ENCODE data around the gene PRPF6. TPM values are rescaled to one million over a fixed set of nuclear protein-coding genes. Genes with fewer than 3 reads are reported as not detected.

The PRPF6 gene
- total RNA-seq, 2 donors from 2014 or later = 77.5 to 95.7 TPM

DNA sequence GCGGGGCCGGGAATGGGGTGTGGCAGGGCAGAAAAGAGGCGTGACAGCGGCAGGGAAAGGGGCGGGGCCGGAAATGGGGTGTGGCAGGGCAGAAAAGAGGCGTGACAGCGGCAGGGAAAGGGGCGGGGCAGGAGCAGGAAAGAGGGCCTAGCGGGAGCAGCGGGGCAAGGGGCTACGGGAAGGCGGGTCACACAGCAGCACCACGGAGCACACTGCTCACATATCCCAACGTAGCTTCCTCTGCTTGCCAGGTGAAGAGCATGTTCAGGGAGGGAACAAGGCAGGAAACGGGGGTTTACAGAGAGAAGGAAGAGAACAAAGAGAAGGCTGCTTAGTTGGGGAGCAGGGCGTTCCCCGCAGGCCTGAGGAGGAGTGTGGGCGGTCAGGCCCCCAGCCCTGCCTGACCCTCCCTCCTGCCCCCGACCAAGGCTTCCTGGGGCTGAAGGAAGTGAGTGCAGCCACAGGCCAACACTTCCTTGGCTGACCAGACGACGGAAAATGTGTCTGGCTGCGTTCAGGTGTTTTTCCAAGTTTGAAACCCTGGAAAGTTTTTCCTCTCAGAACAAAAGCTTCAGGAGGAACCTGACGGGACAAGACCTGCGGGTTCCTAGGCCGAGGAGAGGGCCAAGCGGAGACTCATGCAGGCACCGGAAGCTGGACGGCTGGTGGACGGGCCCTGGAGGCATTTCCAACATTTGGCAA, 38.5 kb upstream of the PRPF6 start:
- Mint-ChIP-seq H3K36me3 (ENCODE audit: insufficient read depth in 2 of 2) (peaks cover 0 to 2% of the 10 kb centered on the region in 2 donors), H3K27me3 (ENCODE audit: low read depth) (no peaks in the 10 kb centered on the region), H3K27ac (no peak overlapping the region), H3K4me3 (no peak overlapping the region), H3K9me3 (no peaks in the 10 kb centered on the region), H3K4me1 (ENCODE audit: low read depth) (peaks cover 11% of the 10 kb centered on the region)
- peak; percentile 47 to 63 for DNase-seq
- ATAC-seq (replicated peaks in 1 of 2) = peak in 1 of 2 donors; percentile 29

DNA sequence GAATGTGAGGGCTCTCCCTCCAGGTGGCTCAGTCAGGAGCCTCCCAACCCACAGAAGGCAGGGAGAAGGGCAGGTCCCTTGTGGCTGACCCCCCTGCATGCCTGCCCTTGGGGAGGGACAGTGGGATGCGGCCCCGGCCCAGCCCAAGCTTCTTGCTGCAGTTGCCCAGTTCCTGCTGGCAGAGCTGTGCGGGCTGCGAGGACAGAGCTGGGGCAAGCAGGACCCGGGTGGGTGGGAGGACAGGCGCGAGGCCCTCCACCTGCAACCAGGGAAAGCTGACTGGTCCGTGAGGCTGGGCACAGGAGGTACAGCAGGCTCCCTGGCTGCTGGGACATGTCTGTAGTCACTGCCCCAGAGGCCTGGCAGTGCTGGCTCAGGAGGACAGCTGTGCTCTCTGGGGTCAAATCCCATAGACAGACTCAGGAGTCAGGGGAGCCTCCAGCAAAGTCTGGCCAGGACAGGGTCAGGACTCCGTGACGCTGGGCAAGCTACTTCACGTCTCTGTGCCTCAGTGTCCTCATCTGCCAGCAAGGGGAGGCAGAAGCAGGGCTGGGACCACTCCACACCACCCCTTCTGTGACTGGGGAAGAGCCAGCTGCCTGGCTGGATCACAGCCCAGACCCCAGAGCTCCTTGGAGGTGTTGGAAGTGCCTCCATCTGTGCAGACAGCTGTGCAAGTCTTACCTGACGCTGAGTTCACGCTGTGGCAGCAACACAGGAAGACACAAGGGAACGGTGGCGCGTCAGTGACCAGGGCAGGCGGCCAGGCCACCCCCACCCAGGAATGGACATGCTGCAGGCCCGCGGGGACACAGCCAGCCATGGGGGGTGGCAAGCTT, 37.7 kb upstream of the PRPF6 start:
- no peak overlapping the region for H3K27ac Mint-ChIP-seq
- no peaks in the 10 kb centered on the region for H3K27me3 Mint-ChIP-seq (ENCODE audit: low read depth)
- H3K9me3 Mint-ChIP-seq = no peaks in the 10 kb centered on the region
- ATAC-seq (replicated peaks in 1 of 2) (no peak), DNase-seq (no peak)
- H3K36me3 Mint-ChIP-seq (ENCODE audit: insufficient read depth in 2 of 2) = peaks cover under 1 to 2% of the 10 kb centered on the region in 2 donors
- H3K4me3 Mint-ChIP-seq = no peak overlapping the region
- peaks cover 19% of the 10 kb centered on the region for H3K4me1 Mint-ChIP-seq (ENCODE audit: low read depth)

DNA sequence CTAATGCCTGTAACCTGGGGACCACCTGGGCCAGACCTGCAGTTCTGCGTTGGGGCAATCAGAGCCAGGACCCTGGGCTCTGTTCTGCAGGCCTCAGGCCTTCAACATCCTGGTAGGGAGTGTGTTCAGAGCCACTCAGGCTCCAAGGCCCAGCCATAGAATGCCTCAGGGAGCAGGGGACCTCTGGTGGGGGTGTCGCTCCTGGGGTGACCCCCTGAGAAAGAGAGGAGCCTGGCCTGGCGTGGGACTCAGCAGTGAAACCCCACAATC, 37.2 kb upstream of the PRPF6 start:
- Mint-ChIP-seq H3K9me3 (no peaks in the 10 kb centered on the region), H3K4me1 (ENCODE audit: low read depth) (peaks cover 24% of the 10 kb centered on the region), H3K27me3 (ENCODE audit: low read depth) (no peaks in the 10 kb centered on the region)

DNA sequence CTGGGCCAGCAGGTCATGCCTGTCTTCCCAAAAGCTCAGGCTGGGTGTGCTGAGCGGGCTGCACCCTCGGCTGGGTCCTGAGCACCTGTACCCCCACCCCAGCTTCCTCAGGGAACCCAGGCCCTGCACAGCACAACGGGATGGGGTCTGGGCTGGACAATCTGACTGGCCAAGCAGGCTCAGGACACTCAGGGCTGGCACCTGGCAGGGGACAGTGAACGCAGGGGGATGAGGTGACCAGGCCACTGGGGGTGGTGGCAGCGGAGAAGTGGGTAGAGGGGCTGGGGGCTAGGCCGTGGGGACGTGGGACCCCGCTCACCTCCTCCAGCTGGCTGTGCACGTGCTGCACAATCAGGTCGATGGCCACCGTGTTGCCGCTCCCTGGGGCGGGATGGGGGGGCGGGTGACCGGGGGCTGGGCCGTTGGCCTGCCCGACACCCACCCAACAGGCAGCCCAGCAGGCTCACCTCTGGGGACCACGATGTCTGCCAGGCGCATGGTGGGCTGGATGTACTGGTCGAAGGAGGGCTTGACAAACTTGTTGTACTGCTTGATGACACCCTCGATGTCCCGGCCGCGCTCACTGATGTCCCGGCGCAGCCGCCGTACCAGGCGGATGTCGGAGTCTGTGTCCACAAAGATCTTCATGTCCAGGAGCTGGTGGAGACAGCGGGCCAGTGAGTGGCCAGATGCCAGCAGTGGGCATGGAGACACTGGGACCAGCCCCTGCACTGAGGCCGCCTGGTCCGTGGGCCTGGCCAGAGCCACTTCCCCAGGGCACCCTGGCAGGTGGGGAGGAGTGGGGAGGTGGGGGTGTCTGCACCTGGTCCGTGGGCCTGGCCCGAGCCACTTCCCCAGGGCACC, 36.6 kb upstream of the PRPF6 start:
- ATAC-seq (replicated peaks in 1 of 2) (no peak), DNase-seq (no peak)
- peaks cover 1 to 2% of the 10 kb centered on the region in 2 donors for H3K36me3 Mint-ChIP-seq (ENCODE audit: insufficient read depth in 2 of 2)
- H3K9me3 Mint-ChIP-seq = no peaks in the 10 kb centered on the region
- H3K4me1 Mint-ChIP-seq (ENCODE audit: low read depth) = peaks cover 30% of the 10 kb centered on the region
- H3K27ac Mint-ChIP-seq = no peak overlapping the region
- H3K4me3 Mint-ChIP-seq = no peak overlapping the region
- no peaks in the 10 kb centered on the region for H3K27me3 Mint-ChIP-seq (ENCODE audit: low read depth)

More for the DNA sequence above, 37.2 kb upstream of the PRPF6 start:
- DNase-seq (no peak), ATAC-seq (replicated peaks in 1 of 2) (no peak)
- H3K4me3 Mint-ChIP-seq = no peak overlapping the region
- peaks cover 1 to 2% of the 10 kb centered on the region in 2 donors for H3K36me3 Mint-ChIP-seq (ENCODE audit: insufficient read depth in 2 of 2)
- H3K27ac Mint-ChIP-seq = no peak overlapping the region

DNA sequence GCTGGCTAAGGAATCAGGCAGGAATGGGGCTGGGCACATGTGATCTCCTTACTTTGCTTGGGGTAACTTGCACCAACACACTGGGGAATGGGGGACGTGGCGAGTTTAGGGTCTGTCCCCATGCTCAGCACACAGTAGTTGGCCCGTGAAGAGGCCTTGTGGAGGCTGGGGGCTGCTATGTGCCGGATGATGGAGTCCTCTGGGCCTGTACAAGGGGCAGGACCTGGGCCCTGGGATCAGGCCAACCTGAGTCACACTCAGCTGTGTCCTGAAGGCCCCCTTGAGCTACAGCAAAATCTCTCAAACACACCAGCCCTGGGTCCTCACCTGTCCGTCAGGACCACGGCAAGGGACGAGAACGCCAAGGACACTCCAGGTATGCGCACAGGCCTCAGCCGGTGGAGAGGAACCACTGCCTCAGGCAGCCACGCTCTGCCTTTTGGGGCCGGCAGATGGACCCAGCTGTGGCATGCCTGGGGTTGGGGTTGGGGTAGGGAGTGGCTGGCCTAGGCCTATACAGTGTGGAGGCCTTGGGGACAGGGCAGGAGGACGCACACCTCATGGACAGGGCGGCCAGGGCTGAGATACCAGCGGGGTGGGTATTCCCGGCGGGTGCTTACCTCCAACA, 35.8 kb upstream of the PRPF6 start:
- H3K4me1 Mint-ChIP-seq (ENCODE audit: low read depth) = peaks cover 38% of the 10 kb centered on the region
- no peak for DNase-seq
- ATAC-seq (replicated peaks in 1 of 2) = no peak
- H3K27me3 Mint-ChIP-seq (ENCODE audit: low read depth) = no peaks in the 10 kb centered on the region
- peaks cover 1 to 2% of the 10 kb centered on the region in 2 donors for H3K36me3 Mint-ChIP-seq (ENCODE audit: insufficient read depth in 2 of 2)
- H3K4me3 Mint-ChIP-seq = no peak overlapping the region
- H3K27ac Mint-ChIP-seq = no peak overlapping the region
- no peaks in the 10 kb centered on the region for H3K9me3 Mint-ChIP-seq

DNA sequence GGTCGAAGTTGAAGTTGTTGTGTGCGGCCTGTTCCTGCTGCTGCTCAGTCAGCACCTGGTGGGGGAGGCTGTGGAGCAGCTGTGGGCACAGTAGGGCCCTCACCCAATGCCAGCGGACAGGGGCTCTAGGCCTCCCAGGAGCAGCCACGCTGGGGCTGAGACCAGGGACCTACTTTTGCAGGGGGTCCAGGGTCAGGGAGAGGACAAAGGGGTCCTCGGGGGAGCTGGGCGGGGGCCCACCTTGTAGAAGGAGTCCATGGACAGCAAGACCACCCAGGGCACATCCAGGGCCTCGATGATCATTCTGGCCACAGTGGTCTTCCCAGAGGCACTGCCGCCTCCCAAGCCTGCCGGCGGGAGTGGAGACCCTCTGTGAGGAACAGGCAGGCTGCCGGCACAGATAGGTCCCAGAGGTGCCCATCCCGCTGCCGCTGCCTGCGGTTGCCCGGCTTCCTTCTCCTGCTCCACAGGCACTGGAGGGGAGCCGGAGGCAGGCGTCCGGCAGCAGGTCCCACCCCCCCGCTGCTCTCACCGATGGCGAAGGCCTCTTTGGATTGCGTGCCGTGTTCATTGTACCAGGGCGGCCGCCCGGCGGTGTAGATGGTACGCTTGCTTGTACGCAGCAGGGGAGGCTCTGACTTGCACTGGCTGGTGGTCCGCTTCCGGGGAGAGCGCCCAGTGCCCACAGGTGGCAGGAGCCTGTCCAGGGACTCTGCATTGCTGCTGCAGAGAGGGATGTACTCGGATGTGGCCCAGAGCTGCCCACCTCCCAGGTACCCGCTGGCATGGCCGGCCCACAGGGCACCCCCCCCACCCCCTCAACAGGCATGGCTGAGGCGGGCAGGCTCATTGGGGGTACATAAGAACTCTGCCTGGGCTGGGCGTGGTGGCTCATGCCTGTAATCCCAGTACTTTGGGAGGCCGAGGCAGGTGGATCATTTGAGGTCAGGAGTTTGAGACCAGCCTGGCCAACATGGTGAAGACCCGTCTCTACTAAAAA, 34.7 kb upstream of the PRPF6 start:
- no peaks in the 10 kb centered on the region for H3K27me3 Mint-ChIP-seq (ENCODE audit: low read depth)
- H3K9me3 Mint-ChIP-seq = no peaks in the 10 kb centered on the region
- peaks cover 35% of the 10 kb centered on the region for H3K4me1 Mint-ChIP-seq (ENCODE audit: low read depth)
- no peak overlapping the region for H3K4me3 Mint-ChIP-seq
- no peak for DNase-seq
- no peak for ATAC-seq (replicated peaks in 1 of 2)
- peaks cover 1 to 2% of the 10 kb centered on the region in 2 donors for H3K36me3 Mint-ChIP-seq (ENCODE audit: insufficient read depth in 2 of 2)
- H3K27ac Mint-ChIP-seq = no peak overlapping the region

DNA sequence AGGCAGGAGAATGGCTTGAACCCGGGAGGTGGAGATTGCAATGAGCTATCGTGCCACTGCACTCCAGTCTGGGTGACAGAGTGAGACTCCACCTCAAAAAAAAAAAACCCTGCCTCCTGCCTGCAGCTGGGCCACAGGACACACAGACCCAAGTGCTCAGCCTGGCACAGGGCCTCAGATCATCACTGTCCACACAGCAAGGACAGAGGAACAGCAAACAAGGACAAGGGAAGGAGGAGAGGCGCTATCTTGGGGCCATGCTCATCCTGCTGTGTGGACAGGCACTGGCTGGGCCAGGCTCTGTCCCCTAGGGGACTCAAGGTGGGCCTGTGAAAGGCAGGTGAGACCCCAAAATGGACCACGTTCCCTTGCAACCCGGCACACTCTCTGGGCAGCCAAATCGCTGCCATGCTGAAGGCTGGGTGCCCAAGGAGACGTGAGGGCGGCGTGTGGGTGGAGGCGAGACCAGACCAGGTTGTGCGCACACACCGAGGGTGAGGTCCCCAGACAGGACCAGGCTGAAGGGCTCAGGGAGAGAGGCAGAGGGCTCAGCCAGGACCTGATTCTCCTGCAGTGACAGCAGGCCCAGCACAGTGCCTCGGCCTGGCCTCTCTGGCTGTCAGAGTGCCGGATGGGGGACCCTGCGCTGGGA, 33.8 kb upstream of the PRPF6 start:
- peak overlapping the region; percentile 75 to 86 for H3K4me3 Mint-ChIP-seq
- peaks cover 1 to 2% of the 10 kb centered on the region in 2 donors for H3K36me3 Mint-ChIP-seq (ENCODE audit: insufficient read depth in 2 of 2)
- no peaks in the 10 kb centered on the region for H3K27me3 Mint-ChIP-seq (ENCODE audit: low read depth)
- no peaks in the 10 kb centered on the region for H3K9me3 Mint-ChIP-seq
- peaks cover 34% of the 10 kb centered on the region for H3K4me1 Mint-ChIP-seq (ENCODE audit: low read depth)
- ATAC-seq (replicated peaks in 1 of 2) (peak; percentile 1 to 4), DNase-seq (no peak)
- H3K27ac Mint-ChIP-seq = no peak overlapping the region

DNA sequence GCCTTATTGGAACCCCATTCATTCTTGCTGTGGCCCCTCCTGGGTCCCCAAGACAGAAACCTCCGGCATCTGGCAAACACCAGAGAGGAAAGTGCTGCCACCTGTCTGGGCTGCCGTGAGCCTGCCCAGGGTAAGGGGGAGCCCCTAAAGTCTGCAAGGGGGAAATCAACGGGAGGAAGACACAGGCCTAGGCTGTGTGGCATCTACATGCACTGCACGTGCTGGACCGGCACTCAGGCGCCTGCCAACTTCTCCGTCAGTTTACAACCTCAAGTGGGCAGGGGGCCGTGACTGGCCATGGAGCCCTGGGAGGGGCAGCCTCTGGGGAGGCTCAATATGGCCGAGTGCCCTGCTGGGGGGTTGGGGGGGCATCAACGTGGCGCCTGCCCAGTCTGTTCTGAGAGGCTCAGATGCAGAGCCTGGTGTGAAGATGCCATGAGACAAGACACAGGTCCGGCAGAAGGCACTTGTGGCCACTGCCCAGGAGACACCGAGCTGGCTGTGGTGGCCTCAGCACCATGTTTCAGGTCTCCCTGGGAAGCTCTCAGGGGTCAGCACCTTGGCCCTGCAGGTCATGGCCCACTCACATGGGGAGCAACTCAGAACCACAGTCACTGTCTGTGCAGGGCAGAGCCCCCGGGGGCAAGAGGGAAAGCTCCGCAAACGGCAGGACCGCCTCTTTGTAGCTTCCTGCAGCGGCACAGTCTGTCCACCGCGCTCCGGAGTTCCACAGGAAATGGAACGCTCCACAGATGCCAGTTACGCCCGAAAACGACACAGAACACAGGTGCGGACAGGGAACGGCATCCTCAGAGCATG, 33.1 kb upstream of the PRPF6 start:
- Mint-ChIP-seq H3K4me1 (ENCODE audit: low read depth) (peaks cover 34% of the 10 kb centered on the region), H3K27me3 (ENCODE audit: low read depth) (no peaks in the 10 kb centered on the region), H3K4me3 (peak overlapping the region; percentile 75 to 86), H3K9me3 (no peaks in the 10 kb centered on the region), H3K27ac (no peak overlapping the region), H3K36me3 (ENCODE audit: insufficient read depth in 2 of 2) (peaks cover 0 to 1% of the 10 kb centered on the region in 2 donors)
- DNase-seq (peak; percentile 33 to 41), ATAC-seq (replicated peaks in 1 of 2) (peak; percentile 42 to 43)

DNA sequence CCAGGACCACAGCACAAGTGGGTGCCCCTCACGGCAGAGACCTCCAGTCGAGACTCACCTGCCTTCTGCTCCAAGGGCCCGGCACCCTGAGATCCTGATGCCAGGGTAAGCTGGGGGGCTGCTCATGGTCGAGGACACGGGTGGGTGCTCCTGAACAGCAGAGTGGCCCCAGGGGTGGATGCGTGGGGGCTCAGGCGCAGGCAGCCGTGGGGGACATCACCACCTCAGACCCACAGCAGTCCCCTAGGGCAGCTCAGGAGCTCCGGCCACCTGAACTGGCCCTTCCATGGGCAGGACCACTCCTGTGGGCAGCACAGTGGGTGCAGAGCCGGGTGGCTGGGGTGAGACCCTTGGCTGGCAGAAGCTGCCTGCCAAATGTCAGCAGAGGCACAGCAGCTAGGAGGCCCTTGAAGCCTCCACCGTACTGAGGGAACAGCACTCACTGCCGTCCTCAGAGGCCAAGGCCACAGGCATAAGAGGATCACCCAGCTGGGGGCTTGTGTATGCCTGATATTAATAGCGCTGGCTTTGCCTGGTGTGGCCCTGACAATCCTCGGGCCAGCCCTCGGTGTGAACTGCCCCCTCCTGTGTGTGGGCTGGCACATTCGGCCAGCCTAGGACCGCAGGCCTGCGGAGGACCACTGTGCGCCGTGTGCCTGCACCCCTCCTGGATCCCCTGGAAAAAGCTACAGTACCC, 30.1 kb upstream of the PRPF6 start:
- no peak overlapping the region for H3K27ac Mint-ChIP-seq
- no peaks in the 10 kb centered on the region for H3K9me3 Mint-ChIP-seq
- peaks cover 0 to 1% of the 10 kb centered on the region in 2 donors for H3K36me3 Mint-ChIP-seq (ENCODE audit: insufficient read depth in 2 of 2)
- H3K4me1 Mint-ChIP-seq (ENCODE audit: low read depth) = peaks cover 57% of the 10 kb centered on the region
- no peaks in the 10 kb centered on the region for H3K27me3 Mint-ChIP-seq (ENCODE audit: low read depth)
- ATAC-seq (replicated peaks in 1 of 2) (no peak), DNase-seq (no peak)
- no peak overlapping the region for H3K4me3 Mint-ChIP-seq

DNA sequence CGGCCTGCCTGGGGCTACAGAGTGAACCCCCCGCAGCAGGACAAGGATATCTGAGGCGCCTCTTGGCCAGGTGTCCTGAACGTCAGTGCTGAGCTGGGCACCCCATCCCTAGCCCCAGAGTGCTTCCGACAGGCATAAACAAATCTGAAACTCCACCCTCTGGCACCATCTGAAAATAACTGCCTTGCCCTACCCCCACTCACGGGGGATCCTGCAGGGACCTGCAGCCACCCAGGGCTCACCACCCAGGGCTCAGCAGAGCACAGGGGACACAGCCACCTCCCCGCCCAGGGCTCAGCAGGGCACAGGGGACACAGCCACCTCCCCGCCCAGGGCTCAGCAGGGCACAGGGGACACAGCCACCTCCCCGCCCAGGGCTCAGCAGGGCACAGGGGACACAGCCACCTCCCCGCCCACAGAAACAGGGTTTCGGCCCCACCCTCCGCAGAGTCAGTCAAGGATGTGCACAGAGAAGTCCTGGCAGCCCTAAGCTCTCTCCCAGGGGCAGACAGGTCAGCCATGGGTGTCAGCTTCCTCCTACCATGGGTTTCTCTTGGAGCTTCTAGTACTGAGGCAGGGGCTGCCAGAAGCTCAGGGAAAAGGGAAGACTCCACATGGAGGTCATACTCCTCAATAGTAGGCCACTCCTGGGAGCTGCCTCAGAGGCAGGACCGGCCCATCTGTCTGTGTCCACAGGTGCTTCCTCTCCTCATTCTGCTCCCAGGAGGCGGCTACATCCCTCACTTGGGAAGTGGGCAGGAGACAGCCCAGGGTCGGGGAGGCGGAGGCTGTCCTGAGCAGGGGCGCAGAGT, 29.3 kb upstream of the PRPF6 start:
- H3K36me3 Mint-ChIP-seq (ENCODE audit: insufficient read depth in 2 of 2) = peaks cover 0 to 1% of the 10 kb centered on the region in 2 donors
- DNase-seq (no peak), ATAC-seq (replicated peaks in 1 of 2) (no peak)
- no peaks in the 10 kb centered on the region for H3K27me3 Mint-ChIP-seq (ENCODE audit: low read depth)
- H3K4me3 Mint-ChIP-seq = no peak overlapping the region
- H3K27ac Mint-ChIP-seq = no peak overlapping the region
- no peaks in the 10 kb centered on the region for H3K9me3 Mint-ChIP-seq
- peaks cover 57% of the 10 kb centered on the region for H3K4me1 Mint-ChIP-seq (ENCODE audit: low read depth)
